SU-DHL-6 (cell line): ENCODE data around the gene ANAPC2.

Experiments used
- EZH2phosphoT487 ChIP-seq: fragments of 200-600 bp; sonication (generic), shearing (Covaris generic); conservative IDR thresholded peaks from 2 replicates; pipeline ENCODE4 v1.6.1; 2018; ENCODE audit warnings: mild to moderate bottlenecking, antibody characterized with exemption, low read length, moderate library complexity, mixed read lengths
- TF ChIP-seq, protein P1 (sequence below): fragments of 200-600 bp; sonication (generic); IDR thresholded peaks from one replicate; pipeline ENCODE4 v1.5.1; 2017; ENCODE audit warnings: antibody characterized with exemption, mild to moderate bottlenecking, low read length, moderate library complexity; ENCODE audit not compliant: insufficient read depth, poor library complexity, severe bottlenecking

DNA sequence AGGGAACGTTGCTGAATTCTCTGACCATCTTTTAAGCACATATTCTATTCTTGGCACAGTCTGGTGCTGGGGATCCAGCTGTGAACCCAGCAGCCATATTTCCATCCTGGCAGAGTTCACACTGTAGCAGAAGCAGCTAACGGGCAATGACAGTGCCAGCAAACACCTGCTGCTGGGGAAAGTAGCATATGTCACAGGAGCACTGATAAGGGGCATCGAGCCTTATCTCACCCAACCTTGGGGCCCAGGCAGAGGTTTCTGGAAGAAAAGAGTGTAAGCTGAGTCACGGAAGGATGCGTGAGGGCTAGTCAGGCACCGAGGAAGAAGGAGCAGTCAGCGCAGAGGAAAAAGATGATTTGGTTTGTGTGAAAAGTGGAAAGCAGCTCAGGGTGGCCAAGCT is 18.2 kb upstream of the ANAPC2 start:
- TF ChIP-seq, protein P1, sequence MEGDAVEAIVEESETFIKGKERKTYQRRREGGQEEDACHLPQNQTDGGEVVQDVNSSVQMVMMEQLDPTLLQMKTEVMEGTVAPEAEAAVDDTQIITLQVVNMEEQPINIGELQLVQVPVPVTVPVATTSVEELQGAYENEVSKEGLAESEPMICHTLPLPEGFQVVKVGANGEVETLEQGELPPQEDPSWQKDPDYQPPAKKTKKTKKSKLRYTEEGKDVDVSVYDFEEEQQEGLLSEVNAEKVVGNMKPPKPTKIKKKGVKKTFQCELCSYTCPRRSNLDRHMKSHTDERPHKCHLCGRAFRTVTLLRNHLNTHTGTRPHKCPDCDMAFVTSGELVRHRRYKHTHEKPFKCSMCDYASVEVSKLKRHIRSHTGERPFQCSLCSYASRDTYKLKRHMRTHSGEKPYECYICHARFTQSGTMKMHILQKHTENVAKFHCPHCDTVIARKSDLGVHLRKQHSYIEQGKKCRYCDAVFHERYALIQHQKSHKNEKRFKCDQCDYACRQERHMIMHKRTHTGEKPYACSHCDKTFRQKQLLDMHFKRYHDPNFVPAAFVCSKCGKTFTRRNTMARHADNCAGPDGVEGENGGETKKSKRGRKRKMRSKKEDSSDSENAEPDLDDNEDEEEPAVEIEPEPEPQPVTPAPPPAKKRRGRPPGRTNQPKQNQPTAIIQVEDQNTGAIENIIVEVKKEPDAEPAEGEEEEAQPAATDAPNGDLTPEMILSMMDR: no peak
- TF ChIP-seq EZH2phosphoT487: no peak
